HepG2 (cell line): Measurements from ENCODE around the gene SPIN1. TPM values are rescaled to one million over a fixed set of nuclear protein-coding genes. Genes with fewer than 3 reads are reported as not detected.

Source experiments
- FOXP1 ChIP-seq, 2 experiments: fragments of 450-650 bp in 1 of 2; IDR thresholded peaks; 2 replicates each; pipeline ENCODE4 v1.6.1; 2017 to 2018; ENCODE audit warnings: antibody characterized with exemption in 1 of 2
- GZF1 ChIP-seq: sonication (generic); formaldehyde crosslinking; IDR thresholded peaks from 2 replicates; pipeline ENCODE4 v1.5.1; 2020; ENCODE audit warnings: mild to moderate bottlenecking, missing genetic modification reagents
- HOXA5 ChIP-seq: sonication (generic); formaldehyde crosslinking; IDR thresholded peaks from 2 replicates; pipeline ENCODE4 v1.4.0; 2020; ENCODE audit warnings: missing genetic modification reagents
- IRF2 ChIP-seq: IDR thresholded peaks from 2 replicates; pipeline ENCODE4 v1.6.1; 2018; ENCODE audit warnings: missing genetic modification reagents, missing compliant biosample characterization
- ONECUT2 ChIP-seq: sonication (generic); formaldehyde crosslinking; IDR thresholded peaks from 2 replicates; pipeline ENCODE4 v1.4.0; 2020; ENCODE audit warnings: missing genetic modification reagents
- SP5 ChIP-seq: IDR thresholded peaks from 2 replicates; pipeline ENCODE4 v1.6.1; 2016; ENCODE audit warnings: low read depth, borderline replicate concordance
- SRSF1 ChIP-seq: fragments of 200-400 bp; formaldehyde crosslinking; optimal IDR thresholded peaks from 2 replicates; pipeline ENCODE3; 2017; ENCODE audit warnings: mild to moderate bottlenecking, low read depth, low read length, moderate library complexity
- TGIF2 ChIP-seq: IDR thresholded peaks from 2 replicates; pipeline ENCODE4 v1.6.1; 2016; ENCODE audit warnings: control low read depth, missing compliant biosample characterization
- ZFP90 ChIP-seq: sonication (generic); formaldehyde crosslinking; IDR thresholded peaks from 2 replicates; pipeline ENCODE4 v1.8.0; 2022; ENCODE audit warnings: missing genetic modification reagents, mild to moderate bottlenecking, inconsistent platforms, borderline replicate concordance
- ZNF468 ChIP-seq: sonication (generic); formaldehyde crosslinking; IDR thresholded peaks from 2 replicates; pipeline ENCODE4 v1.8.0; 2022; ENCODE audit warnings: mild to moderate bottlenecking, moderate library complexity, missing genetic modification reagents
- ZNF589 ChIP-seq: sonication (generic); formaldehyde crosslinking; conservative IDR thresholded peaks from 2 replicates; pipeline ENCODE4 v1.8.0; 2022; ENCODE audit warnings: mild to moderate bottlenecking, moderate library complexity, missing genetic modification reagents
- ZNF660 ChIP-seq: sonication (generic); formaldehyde crosslinking; IDR thresholded peaks from 2 replicates; pipeline ENCODE4 v1.5.1; 2020; ENCODE audit warnings: mild to moderate bottlenecking, low read depth, missing genetic modification reagents, borderline replicate concordance
- ZNF839 ChIP-seq: sonication (generic); formaldehyde crosslinking; IDR thresholded peaks from 2 replicates; pipeline ENCODE4 v1.4.0; 2020; ENCODE audit warnings: missing genetic modification reagents, mild to moderate bottlenecking, borderline replicate concordance
- ZSCAN31 ChIP-seq: sonication (generic); formaldehyde crosslinking; IDR thresholded peaks from 2 replicates; pipeline ENCODE4 v1.5.0; 2020; ENCODE audit warnings: low read depth, mild to moderate bottlenecking, missing genetic modification reagents
- polyA plus RNA-seq, 8 experiments: library from polyadenylated mRNA; depleted of rRNA in 3 of 8; stranded (reverse) in 7 of 8; unstranded in 1 of 8; fragments of >200 nt; fragmentation: Illumina TruSeq in 4 of 8; extraction: Trizol in 4 of 8; gene quantifications; 2 replicates each; pipeline versions ENCODE4 v1.2.1 to v1.2.3, GENCODE V29; 2011 to 2016; ENCODE audit warnings: low read depth in 4 of 8, missing spikeins in 1 of 8, mixed read lengths in 1 of 8; ENCODE audit not compliant: insufficient read depth in 1 of 8
- total RNA-seq, 5 experiments: library from RNA; depleted of rRNA; stranded (reverse); fragments of >200 nt; fragmentation: Illumina TruSeq; extraction: Trizol; gene quantifications; 2 replicates each; pipeline ENCODE4 v1.2.3, GENCODE V29; 2016; ENCODE audit warnings: low read depth in 1 of 5
- TF ChIP-seq, protein P1 (sequence below): sonication (generic); formaldehyde crosslinking; IDR thresholded peaks from 2 replicates; pipeline ENCODE4 v1.5.1; 2020; ENCODE audit warnings: mild to moderate bottlenecking, missing genetic modification reagents
- TF ChIP-seq, protein P2 (sequence below): sonication (generic); formaldehyde crosslinking; IDR thresholded peaks from 2 replicates; pipeline ENCODE4 v1.5.0; 2020; ENCODE audit warnings: missing genetic modification reagents
- TF ChIP-seq, protein P3 (sequence below): sonication (generic); formaldehyde crosslinking; IDR thresholded peaks from 2 replicates; pipeline ENCODE4 v1.5.1; 2020; ENCODE audit warnings: missing genetic modification reagents, mild to moderate bottlenecking, borderline replicate concordance
- TF ChIP-seq, protein P4 (sequence below): sonication (generic); formaldehyde crosslinking; IDR thresholded peaks from 2 replicates; pipeline ENCODE4 v1.4.0; 2020; ENCODE audit warnings: missing genetic modification reagents
- TF ChIP-seq, protein P5 (sequence below): sonication (generic); formaldehyde crosslinking; IDR thresholded peaks from 2 replicates; pipeline ENCODE4 v1.5.0; 2020; ENCODE audit warnings: mild to moderate bottlenecking, low read depth, missing genetic modification reagents, borderline replicate concordance
- TF ChIP-seq, protein P6 (sequence below): sonication (generic); formaldehyde crosslinking; IDR thresholded peaks from 2 replicates; pipeline ENCODE4 v1.4.0; 2020; ENCODE audit warnings: mild to moderate bottlenecking, low read depth, missing genetic modification reagents

The SPIN1 gene
- total and polyA plus RNA-seq, 2 of the 13 experiments (the other 11 are each of a cell fraction or from before 2014, with no cell fraction given): 20.0 to 24.3 TPM

DNA sequence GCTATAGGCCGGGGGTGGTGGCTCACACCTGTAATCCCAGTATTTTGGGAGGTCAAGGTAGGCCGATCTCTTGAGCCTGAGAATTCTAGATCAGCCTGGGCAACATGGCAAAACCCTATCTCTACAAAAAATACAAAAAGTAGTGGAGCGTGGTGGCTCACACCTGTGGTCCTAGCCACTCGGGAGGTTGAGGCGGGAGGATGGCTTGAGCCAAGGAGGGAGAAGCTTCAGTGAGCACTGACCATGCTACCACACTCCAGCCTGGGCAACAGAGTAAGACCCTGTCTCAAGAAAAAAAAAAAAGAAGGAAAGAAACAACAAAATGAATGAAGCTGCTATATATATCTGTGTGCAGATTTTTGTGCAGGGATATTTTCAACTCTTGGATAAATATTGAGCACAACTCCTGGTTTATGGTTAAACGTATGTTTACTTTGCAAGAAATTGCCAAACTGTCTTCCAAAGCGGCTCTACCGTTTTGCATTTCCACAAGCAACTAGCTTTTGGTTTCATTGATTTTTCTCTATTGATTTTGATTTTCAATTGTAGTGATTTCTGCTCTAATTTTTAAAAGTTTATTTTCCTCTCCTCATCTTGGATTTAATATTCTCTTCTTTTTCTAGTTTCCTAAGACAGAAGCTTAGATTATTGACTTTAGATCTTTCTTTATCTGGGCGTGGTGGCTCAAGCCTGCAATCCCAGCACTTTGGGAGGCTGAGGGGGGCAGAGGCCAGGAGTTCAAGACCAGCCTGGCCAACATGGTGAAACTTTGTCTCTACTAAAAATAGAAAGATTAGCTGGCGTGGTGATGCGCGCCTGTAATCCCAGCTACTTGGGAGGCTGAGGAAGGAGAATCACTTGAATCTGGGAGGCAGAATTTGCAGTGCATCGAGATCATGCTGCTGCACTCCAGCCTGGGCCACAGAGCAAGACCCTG lies 49.2 kb downstream of the SPIN1 start (continued):
- TF ChIP-seq, protein P1, sequence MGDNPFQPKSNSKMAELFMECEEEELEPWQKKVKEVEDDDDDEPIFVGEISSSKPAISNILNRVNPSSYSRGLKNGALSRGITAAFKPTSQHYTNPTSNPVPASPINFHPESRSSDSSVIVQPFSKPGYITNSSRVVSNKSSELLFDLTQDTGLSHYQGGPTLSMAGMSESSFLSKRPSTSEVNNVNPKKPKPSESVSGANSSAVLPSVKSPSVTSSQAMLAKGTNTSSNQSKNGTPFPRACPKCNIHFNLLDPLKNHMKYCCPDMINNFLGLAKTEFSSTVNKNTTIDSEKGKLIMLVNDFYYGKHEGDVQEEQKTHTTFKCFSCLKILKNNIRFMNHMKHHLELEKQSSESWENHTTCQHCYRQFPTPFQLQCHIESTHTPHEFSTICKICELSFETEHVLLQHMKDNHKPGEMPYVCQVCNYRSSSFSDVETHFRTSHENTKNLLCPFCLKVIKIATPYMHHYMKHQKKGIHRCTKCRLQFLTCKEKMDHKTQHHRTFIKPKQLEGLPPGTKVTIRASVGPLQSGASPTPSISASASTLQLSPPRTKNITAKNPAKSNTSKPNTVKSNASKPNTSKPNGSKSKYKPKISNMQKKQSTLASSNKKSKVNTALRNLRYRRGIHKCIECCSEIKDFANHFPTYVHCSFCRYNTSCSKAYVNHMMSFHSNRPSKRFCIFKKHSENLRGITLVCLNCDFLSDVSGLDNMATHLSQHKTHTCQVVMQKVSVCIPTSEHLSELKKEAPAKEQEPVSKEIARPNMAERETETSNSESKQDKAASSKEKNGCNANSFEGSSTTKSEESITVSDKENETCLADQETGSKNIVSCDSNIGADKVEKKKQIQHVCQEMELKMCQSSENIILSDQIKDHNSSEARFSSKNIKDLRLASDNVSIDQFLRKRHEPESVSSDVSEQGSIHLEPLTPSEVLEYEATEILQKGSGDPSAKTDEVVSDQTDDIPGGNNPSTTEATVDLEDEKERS (CRISPR knock-in tag): no peak
- TF ChIP-seq ZNF589 (CRISPR knock-in tag): no peak
- peak; percentile 81 for TF ChIP-seq ONECUT2
- TF ChIP-seq, protein P2, sequence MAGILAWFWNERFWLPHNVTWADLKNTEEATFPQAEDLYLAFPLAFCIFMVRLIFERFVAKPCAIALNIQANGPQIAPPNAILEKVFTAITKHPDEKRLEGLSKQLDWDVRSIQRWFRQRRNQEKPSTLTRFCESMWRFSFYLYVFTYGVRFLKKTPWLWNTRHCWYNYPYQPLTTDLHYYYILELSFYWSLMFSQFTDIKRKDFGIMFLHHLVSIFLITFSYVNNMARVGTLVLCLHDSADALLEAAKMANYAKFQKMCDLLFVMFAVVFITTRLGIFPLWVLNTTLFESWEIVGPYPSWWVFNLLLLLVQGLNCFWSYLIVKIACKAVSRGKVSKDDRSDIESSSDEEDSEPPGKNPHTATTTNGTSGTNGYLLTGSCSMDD (CRISPR knock-in tag): no peak
- TF ChIP-seq, protein P3, sequence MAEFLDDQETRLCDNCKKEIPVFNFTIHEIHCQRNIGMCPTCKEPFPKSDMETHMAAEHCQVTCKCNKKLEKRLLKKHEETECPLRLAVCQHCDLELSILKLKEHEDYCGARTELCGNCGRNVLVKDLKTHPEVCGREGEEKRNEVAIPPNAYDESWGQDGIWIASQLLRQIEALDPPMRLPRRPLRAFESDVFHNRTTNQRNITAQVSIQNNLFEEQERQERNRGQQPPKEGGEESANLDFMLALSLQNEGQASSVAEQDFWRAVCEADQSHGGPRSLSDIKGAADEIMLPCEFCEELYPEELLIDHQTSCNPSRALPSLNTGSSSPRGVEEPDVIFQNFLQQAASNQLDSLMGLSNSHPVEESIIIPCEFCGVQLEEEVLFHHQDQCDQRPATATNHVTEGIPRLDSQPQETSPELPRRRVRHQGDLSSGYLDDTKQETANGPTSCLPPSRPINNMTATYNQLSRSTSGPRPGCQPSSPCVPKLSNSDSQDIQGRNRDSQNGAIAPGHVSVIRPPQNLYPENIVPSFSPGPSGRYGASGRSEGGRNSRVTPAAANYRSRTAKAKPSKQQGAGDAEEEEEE: no peak
- no peak for TF ChIP-seq SRSF1
- no peak for TF ChIP-seq ZFP90 (CRISPR knock-in tag)
- TF ChIP-seq, protein P4, sequence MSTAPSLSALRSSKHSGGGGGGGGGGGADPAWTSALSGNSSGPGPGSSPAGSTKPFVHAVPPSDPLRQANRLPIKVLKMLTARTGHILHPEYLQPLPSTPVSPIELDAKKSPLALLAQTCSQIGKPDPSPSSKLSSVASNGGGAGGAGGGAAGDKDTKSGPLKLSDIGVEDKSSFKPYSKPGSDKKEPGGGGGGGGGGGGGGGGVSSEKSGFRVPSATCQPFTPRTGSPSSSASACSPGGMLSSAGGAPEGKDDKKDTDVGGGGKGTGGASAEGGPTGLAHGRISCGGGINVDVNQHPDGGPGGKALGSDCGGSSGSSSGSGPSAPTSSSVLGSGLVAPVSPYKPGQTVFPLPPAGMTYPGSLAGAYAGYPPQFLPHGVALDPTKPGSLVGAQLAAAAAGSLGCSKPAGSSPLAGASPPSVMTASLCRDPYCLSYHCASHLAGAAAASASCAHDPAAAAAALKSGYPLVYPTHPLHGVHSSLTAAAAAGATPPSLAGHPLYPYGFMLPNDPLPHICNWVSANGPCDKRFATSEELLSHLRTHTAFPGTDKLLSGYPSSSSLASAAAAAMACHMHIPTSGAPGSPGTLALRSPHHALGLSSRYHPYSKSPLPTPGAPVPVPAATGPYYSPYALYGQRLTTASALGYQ (CRISPR knock-in tag): no peak
- no peak for TF ChIP-seq GZF1 (CRISPR knock-in tag)
- no peak for TF ChIP-seq FOXP1 (IDR thresholded peaks at IDR 0.05)
- TF ChIP-seq FOXP1 (CRISPR knock-in tag; IDR thresholded peaks at IDR 0.05): peak; percentile 36; the same call in 1 of the 2 replicates
- no peak for TF ChIP-seq HOXA5
- TF ChIP-seq ZSCAN31 (CRISPR knock-in tag): no peak
- no peak for TF ChIP-seq ZNF468
- TF ChIP-seq, protein P5, sequence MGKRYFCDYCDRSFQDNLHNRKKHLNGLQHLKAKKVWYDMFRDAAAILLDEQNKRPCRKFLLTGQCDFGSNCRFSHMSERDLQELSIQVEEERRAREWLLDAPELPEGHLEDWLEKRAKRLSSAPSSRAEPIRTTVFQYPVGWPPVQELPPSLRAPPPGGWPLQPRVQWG: no peak
- TF ChIP-seq SP5 (CRISPR knock-in tag): no peak
- TF ChIP-seq, protein P6, sequence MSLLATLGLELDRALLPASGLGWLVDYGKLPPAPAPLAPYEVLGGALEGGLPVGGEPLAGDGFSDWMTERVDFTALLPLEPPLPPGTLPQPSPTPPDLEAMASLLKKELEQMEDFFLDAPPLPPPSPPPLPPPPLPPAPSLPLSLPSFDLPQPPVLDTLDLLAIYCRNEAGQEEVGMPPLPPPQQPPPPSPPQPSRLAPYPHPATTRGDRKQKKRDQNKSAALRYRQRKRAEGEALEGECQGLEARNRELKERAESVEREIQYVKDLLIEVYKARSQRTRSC: no peak
- no peak for TF ChIP-seq TGIF2 (CRISPR knock-in tag)
- TF ChIP-seq IRF2 (CRISPR knock-in tag): no peak
- no peak for TF ChIP-seq ZNF839 (CRISPR knock-in tag)
- TF ChIP-seq ZNF660 (CRISPR knock-in tag): no peak
